GM18526 (cell line): ENCODE data around the gene PALLD.

Experiments
- POLR2A ChIP-seq: IDR thresholded peaks from 3 replicates; pipeline ENCODE4 v1.6.1; 2011; ENCODE audit not compliant: insufficient read length; ENCODE audit errors: extremely low read depth

The PALLD gene

GRCh38 chr4:168880072-168880675, 383.3 kb downstream of the PALLD start:
- no peak for TF ChIP-seq POLR2A

DNA sequence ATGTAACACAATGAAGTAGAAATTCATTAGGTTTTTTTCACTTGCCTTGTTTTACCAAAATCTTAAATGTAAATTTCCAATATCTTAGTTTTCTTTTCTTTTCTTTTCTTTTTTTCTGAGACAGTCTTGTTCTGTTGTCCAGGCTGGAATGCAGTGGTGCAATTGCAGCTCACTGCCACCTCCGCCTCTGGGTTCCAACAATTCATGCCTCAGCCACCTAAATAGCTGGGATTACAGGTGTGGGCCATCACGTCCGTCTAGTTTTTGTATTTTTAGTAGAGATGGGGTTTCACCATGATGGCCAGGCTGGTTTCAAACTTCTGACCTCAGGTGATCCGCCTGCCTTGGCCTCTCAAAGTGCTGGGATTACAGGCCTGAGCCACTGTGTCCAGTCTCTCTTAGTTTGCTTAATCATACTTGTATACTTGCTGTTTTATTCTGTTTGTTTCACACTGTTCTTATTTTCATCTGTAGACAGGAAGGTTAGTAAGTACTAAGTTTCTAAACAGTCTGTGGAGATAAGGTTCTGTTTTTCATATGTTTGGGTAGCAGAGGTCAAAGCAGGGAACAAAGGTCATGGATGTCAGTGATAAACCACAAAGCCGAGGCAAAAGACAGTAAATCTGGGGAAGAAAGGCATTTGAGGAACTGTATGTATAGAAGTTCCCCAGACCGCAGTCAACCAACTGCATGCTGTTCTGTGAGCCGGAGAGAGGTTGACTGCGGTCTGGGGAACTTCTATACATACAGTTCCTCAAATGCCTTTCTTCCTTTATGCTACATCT, 384.2 kb downstream of the PALLD start:
- TF ChIP-seq POLR2A, result no peak

GRCh38 chr4:168881781-168882420, 385.0 kb downstream of the PALLD start:
- no peak for TF ChIP-seq POLR2A

DNA sequence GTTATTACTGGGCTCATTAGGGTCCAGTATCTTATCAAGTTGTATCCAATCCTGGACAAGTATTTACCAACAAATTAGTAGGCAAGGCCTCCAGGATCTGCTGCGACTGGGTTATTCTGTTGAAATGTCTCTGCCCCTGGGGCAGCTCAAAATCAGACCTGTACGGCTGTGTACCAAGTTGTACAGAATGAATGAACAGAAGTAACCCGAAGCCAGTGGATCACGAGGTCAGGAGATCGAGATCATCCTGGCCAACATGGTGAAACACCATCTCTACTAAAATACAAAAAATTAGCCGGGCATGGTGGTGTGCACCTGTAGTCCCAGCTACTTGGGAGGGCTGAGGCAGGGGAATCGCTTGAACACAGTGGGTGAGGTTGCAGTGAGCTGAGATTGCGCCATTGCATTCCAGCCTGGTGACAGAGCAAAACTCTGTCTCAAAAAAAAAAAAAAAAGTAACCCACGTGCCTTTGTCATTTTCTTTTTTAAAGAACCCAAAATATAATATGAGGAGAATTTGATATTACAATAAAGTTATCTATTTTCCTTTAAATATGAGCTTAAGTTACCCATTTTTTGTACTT, 385.9 kb downstream of the PALLD start:
- no peak for TF ChIP-seq POLR2A

DNA sequence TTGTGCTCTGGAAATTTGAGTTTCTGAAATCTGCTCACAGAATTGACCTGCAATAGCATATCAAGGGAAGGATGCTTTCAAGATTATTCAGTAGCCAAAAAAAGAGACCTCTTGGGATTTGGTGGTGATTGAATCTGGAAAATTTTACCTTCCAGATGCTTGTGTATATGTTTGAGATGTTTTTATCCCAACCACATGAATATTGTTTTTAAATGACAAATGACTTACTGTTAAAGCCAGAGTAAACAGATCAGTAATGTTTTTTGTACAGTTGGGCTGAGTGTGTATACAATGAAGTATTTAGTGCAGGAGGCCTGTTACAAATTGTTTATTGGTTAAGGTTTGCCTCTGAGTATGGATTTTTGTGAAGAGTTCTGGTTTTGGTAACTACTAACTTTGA, 386.7 kb downstream of the PALLD start:
- no peak for TF ChIP-seq POLR2A

- no peak for TF ChIP-seq POLR2A
These were observed 387.6 kb downstream of the PALLD start for GRCh38 chr4:168884251-168885124.

GRCh38 chr4:168885400-168885799, 388.5 kb downstream of the PALLD start:
- no peak for TF ChIP-seq POLR2A

DNA sequence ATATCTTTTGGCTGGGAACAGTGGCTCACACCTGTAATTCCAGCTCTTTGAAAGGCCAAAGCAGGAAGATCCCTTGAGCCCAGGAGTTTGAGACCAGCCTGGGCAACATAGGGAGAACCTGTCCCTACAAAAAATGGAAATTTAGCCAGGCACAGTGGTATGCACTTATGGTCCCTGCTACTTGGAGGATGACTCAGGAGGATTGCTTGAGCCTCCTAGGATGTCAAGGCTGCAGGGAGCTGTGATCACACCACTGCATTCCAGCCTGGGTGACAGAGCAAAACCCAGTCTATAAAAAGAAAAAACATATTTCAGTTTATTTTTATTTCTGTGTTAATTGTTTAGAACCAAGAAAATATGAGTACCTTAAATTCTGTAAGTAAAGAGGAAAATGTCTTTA, 389.5 kb downstream of the PALLD start:
- no peak for TF ChIP-seq POLR2A

DNA sequence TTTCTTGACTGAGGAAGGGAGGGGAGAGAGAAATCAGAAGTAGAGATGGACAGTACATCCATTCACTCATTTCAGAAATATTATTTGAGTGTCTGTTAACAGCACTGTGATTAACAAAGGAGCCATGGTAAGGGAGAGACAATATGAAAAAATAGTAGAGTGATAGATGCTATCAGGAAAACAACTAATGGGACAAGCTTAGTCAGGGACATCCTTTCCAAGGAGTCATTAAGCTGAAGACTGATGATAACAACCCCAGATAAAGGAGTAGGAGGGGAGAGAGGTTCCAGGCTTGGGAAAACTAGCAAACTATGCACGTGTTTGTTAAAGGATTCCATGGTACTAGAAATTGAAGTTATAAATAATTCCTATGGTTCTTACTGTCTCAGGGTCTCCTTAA, 391.0 kb downstream of the PALLD start:
- no peak for TF ChIP-seq POLR2A

DNA sequence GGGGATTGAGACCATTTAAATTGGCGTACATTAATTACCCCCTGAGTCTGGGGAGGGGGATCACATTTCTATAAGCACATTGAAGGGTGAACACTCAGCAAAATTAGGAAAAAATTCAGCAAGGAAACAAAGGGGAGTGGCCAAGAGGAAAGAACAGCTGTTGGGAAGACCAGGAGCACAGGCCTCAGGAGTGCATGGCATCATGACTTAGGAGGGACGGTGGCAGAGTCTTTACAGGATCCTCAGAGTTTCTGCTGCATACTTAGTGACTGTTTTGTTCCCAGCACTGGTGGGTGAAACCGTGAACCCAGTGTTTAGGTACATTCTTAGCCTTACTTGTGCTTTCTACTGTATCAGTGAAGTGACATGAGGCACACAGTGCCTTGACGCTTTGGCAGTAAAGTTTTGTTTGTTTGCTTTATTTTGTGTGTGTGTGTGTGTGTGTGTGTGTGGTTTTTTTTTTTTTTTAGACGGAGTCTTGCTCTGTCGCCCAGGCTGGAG, 391.9 kb downstream of the PALLD start:
- TF ChIP-seq POLR2A, result no peak

DNA sequence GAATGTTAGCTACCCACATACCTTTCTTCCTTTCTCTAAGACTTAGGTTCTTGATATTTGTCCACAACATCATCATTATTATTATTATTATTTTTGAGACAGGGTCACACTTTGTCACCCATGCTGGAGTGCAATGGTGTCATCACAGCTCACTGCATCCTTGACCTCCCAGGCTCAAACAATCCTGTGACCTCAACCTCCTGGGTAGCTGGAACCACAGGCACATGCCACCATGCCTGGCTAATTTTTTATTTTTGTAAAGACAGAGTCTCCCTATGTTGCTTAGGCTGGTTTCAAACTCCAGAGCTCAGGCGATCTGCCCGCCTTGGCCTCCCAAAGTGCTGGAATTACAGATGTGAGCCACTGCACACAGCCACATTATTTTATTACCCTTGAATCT, 394.2 kb downstream of the PALLD start:
- no peak for TF ChIP-seq POLR2A

DNA sequence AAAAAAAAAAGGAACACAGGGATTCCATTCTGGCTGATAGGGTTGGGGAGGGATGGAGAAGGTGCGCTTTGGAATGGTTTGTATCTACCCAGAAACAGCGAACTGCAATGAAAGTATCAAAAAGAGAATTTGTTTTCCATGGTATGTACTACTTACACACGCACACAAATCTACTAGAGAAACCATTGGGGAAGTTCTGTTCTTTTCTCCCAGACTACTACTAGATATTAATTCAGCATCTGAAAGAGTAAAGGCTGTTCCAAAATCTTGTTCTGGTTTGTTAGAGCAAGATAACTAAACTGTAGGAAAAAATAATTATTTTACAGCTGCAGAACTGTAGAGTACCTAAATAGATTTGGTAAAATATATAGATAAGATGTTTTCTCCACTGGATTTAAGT, 394.8 kb downstream of the PALLD start:
- no peak for TF ChIP-seq POLR2A

- no peak for TF ChIP-seq POLR2A
These were observed 395.6 kb downstream of the PALLD start for GRCh38 chr4:168892475-168892874.

- no peak for TF ChIP-seq POLR2A
These were observed 396.4 kb downstream of the PALLD start for GRCh38 chr4:168893205-168893604.

DNA sequence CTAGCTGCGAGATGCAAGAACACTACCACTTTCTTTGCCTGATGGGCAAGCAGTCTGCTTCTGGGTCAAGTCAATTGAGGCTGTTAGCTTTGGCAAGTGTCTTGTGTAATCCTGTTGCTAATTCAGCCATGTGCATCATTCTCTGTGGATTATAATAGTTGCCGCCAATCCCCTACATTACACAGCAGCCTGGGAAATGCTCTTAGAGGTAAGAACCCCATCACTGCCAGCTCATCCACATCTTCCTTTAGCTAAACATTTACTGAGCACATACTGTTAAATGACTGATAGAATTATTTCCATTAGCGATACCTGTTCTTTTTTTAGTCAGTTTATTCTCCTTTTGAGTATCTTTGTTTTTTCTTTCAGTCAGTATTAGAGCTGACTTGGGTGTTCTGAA, 397.0 kb downstream of the PALLD start:
- no peak for TF ChIP-seq POLR2A
